T follicular helper cell (primary cell): ENCODE results near the gene CCDC61.
A peak's percentile ranks its signal among the peaks of the same experiment; 100 is the strongest.

Experiments
- DNase-seq: peaks from one replicate; pipeline ENCODE4 v3.0.0-alpha.2; 2020; ENCODE audit warnings: low read depth

Gene CCDC61

GRCh38 chr19:45973553-45974338 is 21.5 kb upstream of the CCDC61 start, which contains the start of gene NOVA2:
Gene NOVA2 (minus strand): TSS chr19:45973865. CDS start chr19:45973351, 514 bp downstream.
- DNase-seq = no peak

- no peak for DNase-seq
Measured at GRCh38 chr19:45975306-45976070, 19.8 kb upstream of the CCDC61 start.

GRCh38 chr19:45976178-45976577 is 19.1 kb upstream of the CCDC61 start:
- no peak for DNase-seq

GRCh38 chr19:45978156-45978555 is 17.1 kb upstream of the CCDC61 start:
- DNase-seq = no peak

GRCh38 chr19:45981350-45981749 is 13.9 kb upstream of the CCDC61 start:
- no peak for DNase-seq

- no peak for DNase-seq
Measured at GRCh38 chr19:45985321-45985720, 9.9 kb upstream of the CCDC61 start.

- no peak for DNase-seq
Measured at GRCh38 chr19:45990113-45990728, 5.0 kb upstream of the CCDC61 start.

- DNase-seq = no peak
Measured at GRCh38 chr19:45994456-45994997, 740 bp upstream of the CCDC61 start.

- no peak for DNase-seq
Measured at GRCh38 chr19:45995715-45996385, 583 bp downstream of the CCDC61 start.

- DNase-seq = no peak
Measured at GRCh38 chr19:45996933-45997332, 1.7 kb downstream of the CCDC61 start.

- DNase-seq = no peak
Measured at GRCh38 chr19:45998834-45999233, 3.6 kb downstream of the CCDC61 start.

GRCh38 chr19:45999653-46000121 is 4.4 kb downstream of the CCDC61 start:
- DNase-seq = no peak

GRCh38 chr19:46000491-46001246 is 5.4 kb downstream of the CCDC61 start:
- DNase-seq = peak; percentile 74

GRCh38 chr19:46002678-46003275 is 7.5 kb downstream of the CCDC61 start:
- DNase-seq = no peak

GRCh38 chr19:46006411-46006810 is 11.1 kb downstream of the CCDC61 start:
- no peak for DNase-seq

- peak; percentile 46 for DNase-seq
Measured at GRCh38 chr19:46009530-46010510, 14.6 kb downstream of the CCDC61 start.

- no peak for DNase-seq
Measured at GRCh38 chr19:46014534-46014933, 19.3 kb downstream of the CCDC61 start.

GRCh38 chr19:46014941-46015686 is 19.8 kb downstream of the CCDC61 start:
- DNase-seq = peak; percentile 59
